ENCODE results near the gene F8A3. TPM values are rescaled to one million over a fixed set of nuclear protein-coding genes. Genes with fewer than 3 reads are reported as not detected.
"Not testable (repeated sequence)": the region's sequence is repeated elsewhere in the genome, so short reads cannot be mapped to it uniquely, and the experiment has no call there.

F8A3 gene
- polyA plus RNA-seq = 1 to 10 TPM in 3 of 4 donors, not detected in 1; 3.4 to 3.9 (median 3.8) TPM
- long read RNA-seq, donor 1, partial matches to known transcripts = 0 of 1 reads
- long read RNA-seq, donor 1, other reads (novel, unspliced or antisense) = 0 of 1 reads
- long read RNA-seq, donor 2, partial matches to known transcripts = 0 of 1 reads
- long read RNA-seq, donor 2, other reads (novel, unspliced or antisense) = 0 of 1 reads
- long read RNA-seq, donor 3, transcript F8A3-201 (1 exons, 1,759 nt) = major isoform, 7 of 7 reads
- long read RNA-seq, donor 3, partial matches to known transcripts = 0 of 7 reads
- long read RNA-seq, donor 3, other reads (novel, unspliced or antisense) = 0 of 7 reads
- long read RNA-seq, donor 4 = 0 reads
- long read RNA-seq, donor 5, partial matches to known transcripts = 0 of 3 reads
- long read RNA-seq, donor 5, other reads (novel, unspliced or antisense) = 0 of 3 reads
- long read RNA-seq, donor 6, partial matches to known transcripts = 0 of 2 reads
- long read RNA-seq, donor 6, other reads (novel, unspliced or antisense) = 0 of 2 reads
- long read RNA-seq, donor 7, transcript F8A3-201 (1 exons, 1,759 nt) = major isoform, 6 of 6 reads
- long read RNA-seq, donor 7, partial matches to known transcripts = 0 of 6 reads
- long read RNA-seq, donor 7, other reads (novel, unspliced or antisense) = 0 of 6 reads
- long read RNA-seq, donor 8, partial matches to known transcripts = 0 of 1 reads
- long read RNA-seq, donor 8, other reads (novel, unspliced or antisense) = 0 of 1 reads
- long read RNA-seq, donor 9, partial matches to known transcripts = 0 of 4 reads
- long read RNA-seq, donor 9, other reads (novel, unspliced or antisense) = 0 of 4 reads
- long read RNA-seq, donor 10, transcript F8A3-201 (1 exons, 1,759 nt) = major isoform, 11 of 11 reads
- long read RNA-seq, donor 10, partial matches to known transcripts = 0 of 11 reads
- long read RNA-seq, donor 10, other reads (novel, unspliced or antisense) = 0 of 11 reads

DNA sequence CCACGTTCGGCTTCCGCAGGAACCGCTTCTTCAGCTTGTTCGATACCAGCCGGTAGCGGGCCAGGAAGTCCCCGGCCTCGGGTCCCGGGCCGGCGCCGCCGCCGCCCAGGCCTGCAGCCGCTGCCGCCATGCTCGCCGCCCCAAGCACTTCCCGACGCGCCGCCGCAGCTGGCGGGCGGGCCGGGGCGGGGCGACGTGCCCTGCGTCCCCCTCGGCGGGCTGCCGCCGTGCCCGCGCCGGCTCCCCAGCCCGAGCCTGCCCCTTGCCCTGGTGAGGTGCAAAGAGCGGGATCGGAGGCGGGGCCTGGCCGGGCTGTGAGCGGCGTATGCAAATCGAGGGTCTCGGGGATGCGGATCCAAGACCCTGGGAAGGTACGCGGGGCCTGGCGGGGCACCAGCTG is at the start of gene F8A3:
TSS of gene F8A3 (minus strand) at position 150 of the 400 bp plus-strand sequence. CDS start at position 130, 20 bp downstream.
- no CpG with 5 or more reads among the region's 51 CpGs for WGBS, 3 donors
- not testable (repeated sequence) for H3K4me1 ChIP-seq (ENCODE audit: control insufficient read depth in 3 of 3, insufficient read depth in 2 of 3, low read depth in 1 of 3, low read length in 2 of 3); DNase-seq; H3K27me3 ChIP-seq (ENCODE audit: control insufficient read depth in 3 of 3, insufficient read depth in 3 of 3, low read length in 3 of 3); FAIRE-seq; H3K36me3 ChIP-seq (ENCODE audit: control insufficient read depth in 3 of 3, insufficient read depth in 2 of 3, low read depth in 1 of 3, low read length in 3 of 3); H3K27ac ChIP-seq (ENCODE audit: low read depth in 1 of 3, low read length in 2 of 3); H3K4me3 ChIP-seq (ENCODE audit: low read depth in 1 of 3, low read length in 3 of 3); H3K9me3 ChIP-seq (ENCODE audit: control insufficient read depth in 2 of 2, insufficient read depth in 1 of 2, low read depth in 1 of 2, low read length in 1 of 2)

DNA sequence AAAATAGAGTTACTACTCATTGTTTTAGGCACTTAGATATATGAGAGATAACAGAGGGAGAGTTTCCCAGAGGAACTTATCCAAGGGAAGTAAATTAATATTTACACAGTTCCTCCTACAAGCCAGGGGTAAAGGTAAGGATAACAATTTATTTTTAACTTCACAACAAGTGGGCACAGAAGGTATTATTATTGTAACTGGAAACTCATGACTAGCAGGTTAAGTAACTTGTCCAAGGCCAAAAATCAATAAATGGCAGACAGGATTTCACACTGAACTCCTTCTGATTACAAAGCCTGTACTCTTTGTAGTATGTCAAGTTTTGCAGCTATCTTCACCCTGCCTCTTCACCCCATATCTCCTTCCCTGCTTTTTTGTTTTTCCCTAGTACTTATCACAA is 46.9 kb upstream of the F8A3 start:
- Histone ChIP-seq H3K4me1 (ENCODE audit: control insufficient read depth in 3 of 3, insufficient read depth in 2 of 3, low read depth in 1 of 3, low read length in 2 of 3) (no peaks in the 10 kb centered on the region), H3K4me3 (ENCODE audit: low read depth in 1 of 3, low read length in 3 of 3) (no peak overlapping the region), H3K36me3 (ENCODE audit: control insufficient read depth in 3 of 3, insufficient read depth in 2 of 3, low read depth in 1 of 3, low read length in 3 of 3) (no peaks in the 10 kb centered on the region), H3K27ac (ENCODE audit: low read depth in 1 of 3, low read length in 2 of 3) (no peak overlapping the region), H3K27me3 (ENCODE audit: control insufficient read depth in 3 of 3, insufficient read depth in 3 of 3, low read length in 3 of 3) (no peaks in the 10 kb centered on the region), H3K9me3 (ENCODE audit: control insufficient read depth in 2 of 2, insufficient read depth in 1 of 2, low read depth in 1 of 2, low read length in 1 of 2) (no peaks in the 10 kb centered on the region)
- FAIRE-seq (no peak), DNase-seq (no peak)

- not testable (repeated sequence) for H3K9me3 ChIP-seq (ENCODE audit: control insufficient read depth in 2 of 2, insufficient read depth in 1 of 2, low read depth in 1 of 2, low read length in 1 of 2); H3K27ac ChIP-seq (ENCODE audit: low read depth in 1 of 3, low read length in 2 of 3); H3K4me3 ChIP-seq (ENCODE audit: low read depth in 1 of 3, low read length in 3 of 3); H3K27me3 ChIP-seq (ENCODE audit: control insufficient read depth in 3 of 3, insufficient read depth in 3 of 3, low read length in 3 of 3); FAIRE-seq; DNase-seq; H3K4me1 ChIP-seq (ENCODE audit: control insufficient read depth in 3 of 3, insufficient read depth in 2 of 3, low read depth in 1 of 3, low read length in 2 of 3); H3K36me3 ChIP-seq (ENCODE audit: control insufficient read depth in 3 of 3, insufficient read depth in 2 of 3, low read depth in 1 of 3, low read length in 3 of 3)
- no CpG with 5 or more reads among the region's 2 CpGs for WGBS, 3 donors
These were observed 36.7 kb upstream of the F8A3 start for GRCh38 chrX:155495134-155495533.

GRCh38 chrX:155491421-155491820 is 33.0 kb upstream of the F8A3 start:
- not testable (repeated sequence) for DNase-seq; H3K4me1 ChIP-seq (ENCODE audit: control insufficient read depth in 3 of 3, insufficient read depth in 2 of 3, low read depth in 1 of 3, low read length in 2 of 3); H3K36me3 ChIP-seq (ENCODE audit: control insufficient read depth in 3 of 3, insufficient read depth in 2 of 3, low read depth in 1 of 3, low read length in 3 of 3); H3K27ac ChIP-seq (ENCODE audit: low read depth in 1 of 3, low read length in 2 of 3); FAIRE-seq; H3K4me3 ChIP-seq (ENCODE audit: low read depth in 1 of 3, low read length in 3 of 3); H3K27me3 ChIP-seq (ENCODE audit: control insufficient read depth in 3 of 3, insufficient read depth in 3 of 3, low read length in 3 of 3); H3K9me3 ChIP-seq (ENCODE audit: control insufficient read depth in 2 of 2, insufficient read depth in 1 of 2, low read depth in 1 of 2, low read length in 1 of 2)
- WGBS, 3 donors = 42% methylated on average over 1 of the region's 3 CpGs; no CpG with 5 or more reads in 2 of the 3 donors

DNA sequence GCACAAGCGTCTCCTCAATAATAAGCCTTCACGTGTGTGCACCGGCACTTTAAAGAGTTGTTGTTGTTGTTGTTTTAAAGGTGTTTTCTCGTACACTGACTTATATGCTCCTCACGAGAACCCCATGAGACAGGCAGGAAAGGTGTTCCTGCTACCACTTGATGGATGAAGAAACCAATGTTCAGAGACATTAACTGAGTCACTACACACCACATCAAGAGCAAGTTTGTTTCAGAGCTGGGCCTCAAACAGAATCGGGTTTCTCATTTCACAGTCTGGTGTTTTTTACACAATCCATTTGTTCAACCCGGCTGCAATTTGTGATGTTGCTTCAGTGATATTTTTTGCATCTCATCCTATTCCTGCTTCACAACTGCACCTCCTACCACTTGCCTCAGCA is 18.7 kb upstream of the F8A3 start:
- no CpG with 5 or more reads among the region's 7 CpGs for WGBS, 3 donors
- DNase-seq; H3K4me3 ChIP-seq (ENCODE audit: low read depth in 1 of 3, low read length in 3 of 3); H3K36me3 ChIP-seq (ENCODE audit: control insufficient read depth in 3 of 3, insufficient read depth in 2 of 3, low read depth in 1 of 3, low read length in 3 of 3); FAIRE-seq; H3K27me3 ChIP-seq (ENCODE audit: control insufficient read depth in 3 of 3, insufficient read depth in 3 of 3, low read length in 3 of 3); H3K9me3 ChIP-seq (ENCODE audit: control insufficient read depth in 2 of 2, insufficient read depth in 1 of 2, low read depth in 1 of 2, low read length in 1 of 2); H3K27ac ChIP-seq (ENCODE audit: low read depth in 1 of 3, low read length in 2 of 3); H3K4me1 ChIP-seq (ENCODE audit: control insufficient read depth in 3 of 3, insufficient read depth in 2 of 3, low read depth in 1 of 3, low read length in 2 of 3): not testable (repeated sequence)

GRCh38 chrX:155466269-155466938 is 8.0 kb upstream of the F8A3 start:
- not testable (repeated sequence) for H3K27ac ChIP-seq (ENCODE audit: low read depth in 1 of 3, low read length in 2 of 3); H3K4me3 ChIP-seq (ENCODE audit: low read depth in 1 of 3, low read length in 3 of 3); H3K4me1 ChIP-seq (ENCODE audit: control insufficient read depth in 3 of 3, insufficient read depth in 2 of 3, low read depth in 1 of 3, low read length in 2 of 3); FAIRE-seq; H3K36me3 ChIP-seq (ENCODE audit: control insufficient read depth in 3 of 3, insufficient read depth in 2 of 3, low read depth in 1 of 3, low read length in 3 of 3); H3K27me3 ChIP-seq (ENCODE audit: control insufficient read depth in 3 of 3, insufficient read depth in 3 of 3, low read length in 3 of 3); H3K9me3 ChIP-seq (ENCODE audit: control insufficient read depth in 2 of 2, insufficient read depth in 1 of 2, low read depth in 1 of 2, low read length in 1 of 2); DNase-seq
- WGBS, 3 donors = no CpG with 5 or more reads among the region's 9 CpGs

DNA sequence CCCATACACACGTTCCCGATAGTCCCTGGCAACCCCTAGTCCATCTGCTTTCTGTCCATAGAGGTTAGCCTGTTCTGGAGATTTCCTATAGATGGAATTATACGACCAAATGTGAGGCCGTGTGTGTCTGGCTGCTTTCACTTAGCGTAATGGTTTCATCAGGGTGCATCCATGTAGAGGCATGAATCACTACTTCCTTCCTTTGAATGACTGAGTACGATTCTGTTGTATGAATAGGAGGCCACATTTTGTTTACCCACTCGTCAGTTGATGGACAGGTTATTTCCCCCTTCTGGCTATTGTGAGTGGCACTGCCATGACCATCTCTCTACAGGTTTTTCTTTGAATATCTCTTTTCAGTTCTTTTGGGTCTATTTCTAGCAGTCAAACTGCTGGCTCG is 2.1 kb upstream of the F8A3 start:
- not testable (repeated sequence) for H3K4me3 ChIP-seq (ENCODE audit: low read depth in 1 of 3, low read length in 3 of 3); H3K27ac ChIP-seq (ENCODE audit: low read depth in 1 of 3, low read length in 2 of 3); FAIRE-seq; H3K36me3 ChIP-seq (ENCODE audit: control insufficient read depth in 3 of 3, insufficient read depth in 2 of 3, low read depth in 1 of 3, low read length in 3 of 3); H3K9me3 ChIP-seq (ENCODE audit: control insufficient read depth in 2 of 2, insufficient read depth in 1 of 2, low read depth in 1 of 2, low read length in 1 of 2); H3K4me1 ChIP-seq (ENCODE audit: control insufficient read depth in 3 of 3, insufficient read depth in 2 of 3, low read depth in 1 of 3, low read length in 2 of 3); DNase-seq; H3K27me3 ChIP-seq (ENCODE audit: control insufficient read depth in 3 of 3, insufficient read depth in 3 of 3, low read length in 3 of 3)
- WGBS, 3 donors = no CpG with 5 or more reads among the region's 8 CpGs

GRCh38 chrX:155457761-155458447 is 516 bp downstream of the F8A3 start:
- not testable (repeated sequence) for H3K4me1 ChIP-seq (ENCODE audit: control insufficient read depth in 3 of 3, insufficient read depth in 2 of 3, low read depth in 1 of 3, low read length in 2 of 3); H3K4me3 ChIP-seq (ENCODE audit: low read depth in 1 of 3, low read length in 3 of 3); H3K36me3 ChIP-seq (ENCODE audit: control insufficient read depth in 3 of 3, insufficient read depth in 2 of 3, low read depth in 1 of 3, low read length in 3 of 3); H3K27ac ChIP-seq (ENCODE audit: low read depth in 1 of 3, low read length in 2 of 3); DNase-seq; H3K9me3 ChIP-seq (ENCODE audit: control insufficient read depth in 2 of 2, insufficient read depth in 1 of 2, low read depth in 1 of 2, low read length in 1 of 2); FAIRE-seq; H3K27me3 ChIP-seq (ENCODE audit: control insufficient read depth in 3 of 3, insufficient read depth in 3 of 3, low read length in 3 of 3)
- WGBS, 3 donors = no CpG with 5 or more reads among the region's 97 CpGs

Data from small intestine (tissue), 16 donors.